HG03025 (cell line): ENCODE measurements around the gene PLXNC1.

Experiments
- ATAC-seq: cut with Tn5 transposase; IDR thresholded peaks from one replicate; pipeline ENCODE4 v1.9.1; 2021; ENCODE audit warnings: mild to moderate bottlenecking, moderate library complexity; ENCODE audit not compliant: unreplicated experiment, low FRiP score

The PLXNC1 gene

GRCh38 chr12:94202245-94203180 is 54.1 kb downstream of the PLXNC1 start:
- no peak for ATAC-seq

- ATAC-seq: no peak
Measured at GRCh38 chr12:94203181-94203546, 54.8 kb downstream of the PLXNC1 start.

GRCh38 chr12:94203796-94204195 is 55.4 kb downstream of the PLXNC1 start:
- no peak for ATAC-seq

DNA sequence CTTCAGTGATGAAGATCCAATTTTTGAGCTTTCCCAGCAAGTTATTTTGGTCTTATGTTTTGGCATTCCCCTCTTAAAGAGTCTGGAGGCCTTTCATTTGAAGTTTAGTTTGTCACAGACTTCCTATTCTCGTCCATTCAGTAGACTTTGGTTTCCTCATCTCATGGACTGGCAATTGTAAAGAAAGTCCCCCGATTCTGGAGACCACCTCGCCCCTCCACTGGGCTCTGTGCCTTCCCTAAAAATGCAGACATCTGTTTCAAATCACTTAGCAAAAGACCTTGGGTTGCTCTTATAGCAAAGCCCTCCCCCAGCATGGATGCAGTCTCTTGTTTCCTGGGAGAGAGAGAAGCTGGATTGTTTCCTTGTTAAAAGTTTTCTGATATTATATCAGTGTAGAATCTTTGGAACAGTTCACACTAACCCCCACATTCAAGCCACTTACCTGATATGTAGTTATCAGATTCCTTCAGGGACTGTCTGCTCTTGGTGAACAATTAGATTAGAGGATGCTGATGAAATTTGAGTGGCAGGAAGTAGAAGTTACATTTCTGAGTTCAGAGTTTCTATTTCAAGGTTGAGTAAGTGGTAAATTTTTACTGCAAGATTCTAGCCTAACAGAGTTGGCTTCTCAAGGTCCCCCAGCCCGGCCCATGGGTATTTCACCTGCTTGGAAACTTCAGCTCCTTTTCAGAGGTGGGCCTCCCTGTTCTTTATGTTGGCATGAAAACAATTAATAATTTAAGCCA is 56.3 kb downstream of the PLXNC1 start:
- ATAC-seq: no peak

GRCh38 chr12:94205822-94206221 is 57.4 kb downstream of the PLXNC1 start:
- no peak for ATAC-seq

DNA sequence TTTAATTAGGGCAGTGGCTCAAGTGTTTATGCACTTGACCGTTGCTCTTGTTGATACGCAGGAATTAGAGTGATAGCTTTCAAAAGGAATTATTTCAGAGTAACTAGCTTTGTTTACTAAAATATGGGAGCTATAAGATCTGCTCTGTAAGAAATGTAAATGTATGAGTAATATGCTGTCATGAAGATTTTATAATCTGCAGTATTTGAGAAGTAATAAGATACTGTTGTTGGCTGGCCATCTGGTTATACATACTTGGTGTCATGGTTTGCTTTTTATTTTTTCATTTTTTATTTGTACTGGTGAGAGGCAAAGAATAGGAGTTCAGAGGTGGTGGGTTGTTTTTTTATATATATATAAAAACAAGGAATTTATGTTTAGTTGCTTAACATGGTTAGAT is 58.5 kb downstream of the PLXNC1 start:
- ATAC-seq: no peak

- ATAC-seq: no peak
Measured at GRCh38 chr12:94207467-94207848, 59.1 kb downstream of the PLXNC1 start.

DNA sequence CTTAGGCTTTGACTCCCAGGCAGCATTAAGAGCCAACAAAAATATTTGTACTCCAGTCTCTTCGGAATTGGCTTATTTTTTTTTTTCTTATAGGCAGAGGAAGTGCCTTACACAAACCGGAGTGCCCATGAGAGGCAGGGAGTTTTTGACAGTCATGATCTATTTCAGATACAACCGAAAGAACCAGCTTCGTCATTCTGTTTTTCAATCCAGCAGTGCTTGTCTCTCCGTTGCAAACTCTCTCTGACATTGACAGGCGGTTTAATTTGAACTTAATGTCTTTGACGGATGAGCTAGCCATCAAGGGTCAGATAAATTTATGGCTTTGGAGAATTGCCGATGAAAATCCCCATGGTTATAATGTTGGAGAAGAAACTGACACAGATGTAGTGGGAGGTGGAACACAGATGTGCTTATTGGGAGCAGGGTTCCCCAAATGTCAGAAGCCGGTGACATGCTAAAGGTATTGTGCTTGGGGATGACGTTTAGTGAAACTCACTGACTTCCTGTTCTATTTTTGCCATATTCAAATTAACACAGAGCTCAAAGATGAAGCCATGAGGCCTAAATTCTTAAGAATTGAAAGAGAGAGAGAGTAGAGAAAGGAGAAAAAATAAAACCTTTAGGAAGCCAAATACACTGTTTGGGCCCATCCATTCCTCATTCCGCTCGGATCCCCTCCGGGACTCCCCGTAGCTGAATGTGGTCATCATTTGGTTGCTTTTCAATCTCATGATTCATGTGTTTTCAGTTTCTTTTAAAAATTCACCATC is 59.7 kb downstream of the PLXNC1 start:
- ATAC-seq: peak; percentile 83

DNA sequence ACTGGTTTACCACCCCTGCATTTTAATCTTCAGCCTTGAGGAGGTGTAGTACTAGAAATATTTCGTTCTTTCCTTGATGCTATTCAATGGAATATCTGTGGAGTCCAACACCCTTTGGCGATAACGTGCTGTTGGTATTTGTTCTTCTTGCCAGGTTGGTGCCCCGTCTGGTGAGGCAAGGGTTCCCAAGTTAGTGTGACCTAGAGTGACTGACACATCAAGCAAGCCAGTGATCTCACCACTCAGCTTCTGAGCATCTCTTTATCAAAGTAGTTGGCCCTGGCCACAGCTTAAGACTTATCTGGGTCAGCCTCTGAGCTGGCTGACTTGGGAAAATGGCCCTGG is 60.2 kb downstream of the PLXNC1 start:
- peak; percentile 34 for ATAC-seq

DNA sequence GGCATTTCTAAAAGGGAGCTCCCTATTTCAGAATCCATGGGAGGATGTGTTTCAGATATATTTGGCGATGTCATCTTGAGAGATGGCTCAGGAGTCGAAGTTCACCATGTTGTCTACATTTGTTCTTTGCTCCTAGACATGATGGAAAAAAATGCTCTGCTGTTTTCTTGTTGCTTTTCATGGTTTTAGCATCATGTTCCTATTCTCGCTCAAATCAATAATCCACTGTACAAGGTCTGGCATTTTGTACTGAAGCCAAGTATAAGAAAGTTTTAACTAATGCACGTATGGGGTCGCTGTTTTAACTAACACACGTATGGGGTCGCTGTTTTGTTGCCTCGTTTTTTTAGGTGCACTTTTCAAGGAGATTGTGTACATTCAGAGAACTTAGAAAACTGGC is 60.9 kb downstream of the PLXNC1 start:
- no peak for ATAC-seq

DNA sequence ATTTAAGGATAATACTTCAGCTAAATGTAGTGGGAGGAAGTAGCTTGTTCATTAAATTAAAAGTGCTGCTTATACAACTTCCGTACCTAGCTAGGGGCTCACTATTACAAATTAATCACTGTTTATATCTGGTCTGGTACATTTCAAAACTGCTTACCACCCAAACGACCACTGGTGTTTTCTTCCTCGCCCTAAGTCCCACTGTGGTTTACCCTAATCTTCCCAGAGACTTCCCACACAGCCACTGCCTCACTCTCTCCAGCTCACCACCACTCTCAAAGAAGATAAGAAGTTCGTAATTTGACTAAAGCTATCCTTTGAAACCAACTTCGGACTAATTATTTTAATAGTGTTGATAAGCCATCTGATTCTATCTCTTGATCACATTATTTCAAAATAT is 62.6 kb downstream of the PLXNC1 start:
- ATAC-seq: no peak

GRCh38 chr12:94218233-94218632 is 69.9 kb downstream of the PLXNC1 start:
- ATAC-seq: no peak

DNA sequence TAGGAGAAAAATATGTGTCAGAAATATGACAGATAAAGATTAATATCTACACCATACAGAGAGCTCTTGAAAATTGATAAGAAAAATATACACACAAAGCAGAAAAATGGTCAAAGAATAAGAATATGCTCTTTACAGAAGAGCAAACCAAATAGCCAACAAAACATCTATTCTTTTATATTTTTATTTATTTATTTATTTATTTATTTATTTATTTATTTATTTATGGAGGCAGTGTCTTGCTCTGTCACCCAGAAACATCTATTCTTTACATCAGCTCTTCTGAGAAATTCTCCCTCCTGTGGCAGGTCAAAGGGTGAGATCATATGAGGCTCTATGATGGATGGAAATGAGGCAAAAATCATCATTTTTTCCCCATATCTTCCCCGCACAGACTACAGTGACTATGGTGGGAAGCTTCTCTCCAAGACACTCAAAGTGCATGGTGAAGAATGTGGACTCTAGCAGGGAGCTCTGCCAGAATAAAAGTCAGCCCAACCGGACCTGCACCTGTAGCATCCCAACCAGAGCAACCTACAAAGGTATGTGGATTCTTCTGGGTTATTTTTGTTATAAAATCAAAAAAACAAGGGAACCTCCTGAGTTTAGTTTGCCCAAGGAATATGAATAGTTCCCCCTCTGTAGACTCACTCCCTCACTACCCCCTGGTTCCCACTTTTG is 71.4 kb downstream of the PLXNC1 start:
- no peak for ATAC-seq

DNA sequence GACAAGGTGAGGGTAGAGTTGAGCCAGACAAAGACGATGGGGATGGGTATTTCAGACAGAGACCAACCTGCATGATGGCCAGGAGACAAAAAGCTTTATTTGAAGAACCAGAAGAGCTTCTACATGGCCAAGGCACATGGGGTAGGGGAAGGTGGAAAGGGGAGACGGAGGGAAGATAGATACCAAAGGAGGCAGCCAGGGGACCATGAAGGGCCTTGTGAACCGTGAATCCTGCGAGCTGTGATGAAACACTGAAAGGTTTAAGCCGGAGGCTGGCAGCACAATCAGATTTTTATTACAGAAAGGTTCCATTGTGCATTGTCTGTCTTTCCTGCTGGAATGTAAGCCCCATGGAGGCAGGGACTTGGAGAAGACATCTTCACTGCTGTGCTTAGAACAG is 72.4 kb downstream of the PLXNC1 start:
- ATAC-seq: no peak

GRCh38 chr12:94222351-94223084 is 74.1 kb downstream of the PLXNC1 start:
- ATAC-seq: no peak

- ATAC-seq: no peak
Measured at GRCh38 chr12:94223842-94224241, 75.5 kb downstream of the PLXNC1 start.

DNA sequence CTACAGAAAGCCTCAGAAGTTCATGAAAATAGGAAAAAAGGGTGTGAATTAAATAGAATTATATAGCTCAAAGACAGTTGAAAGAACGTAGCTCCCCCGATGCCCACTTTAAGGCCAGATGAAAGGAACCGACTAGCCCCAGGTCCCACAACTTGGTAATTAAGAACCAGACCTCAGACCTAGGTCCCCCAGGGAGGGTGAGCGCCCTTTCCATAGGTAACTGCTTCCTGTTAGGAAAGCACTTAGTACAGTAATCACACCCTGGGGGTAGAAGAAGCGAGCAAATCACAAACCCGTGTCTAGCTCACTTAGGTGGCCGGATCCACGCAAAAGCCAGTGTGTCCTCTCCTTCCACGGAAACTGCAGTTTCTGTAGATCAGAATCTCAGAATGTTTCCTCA is 77.1 kb downstream of the PLXNC1 start:
- no peak for ATAC-seq

DNA sequence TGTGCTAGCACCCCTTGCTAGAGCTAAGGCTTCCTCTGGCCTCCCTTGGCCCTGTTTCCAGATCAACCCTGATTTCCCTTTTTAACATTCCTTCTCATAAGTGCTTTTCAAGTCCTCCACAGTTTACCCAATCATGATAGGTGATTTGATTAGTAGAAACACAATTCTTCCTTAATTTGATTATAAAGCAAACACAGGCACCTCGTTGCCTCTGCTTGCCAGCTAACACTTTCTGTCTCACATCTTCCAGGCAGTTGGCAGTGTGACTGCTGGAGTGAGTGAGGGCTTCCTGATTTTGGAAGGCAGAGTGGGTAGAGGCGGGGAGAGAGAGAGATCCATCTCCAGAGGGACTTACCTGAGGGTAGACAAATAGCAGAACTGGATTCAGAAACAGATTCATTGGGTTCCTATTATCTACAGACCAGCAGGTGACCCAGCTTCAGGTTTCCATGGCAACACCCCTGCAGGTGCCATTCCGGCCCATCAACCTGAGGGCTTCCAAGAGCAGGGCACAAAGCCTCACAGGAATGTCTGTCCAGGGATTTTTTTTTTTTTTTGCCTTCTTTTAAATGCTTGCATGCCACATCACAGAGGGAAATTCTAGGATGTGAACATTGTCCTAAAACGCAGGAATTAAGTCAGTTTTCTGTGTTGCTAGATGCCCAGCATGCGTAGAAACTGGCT is 77.7 kb downstream of the PLXNC1 start:
- ATAC-seq: no peak

DNA sequence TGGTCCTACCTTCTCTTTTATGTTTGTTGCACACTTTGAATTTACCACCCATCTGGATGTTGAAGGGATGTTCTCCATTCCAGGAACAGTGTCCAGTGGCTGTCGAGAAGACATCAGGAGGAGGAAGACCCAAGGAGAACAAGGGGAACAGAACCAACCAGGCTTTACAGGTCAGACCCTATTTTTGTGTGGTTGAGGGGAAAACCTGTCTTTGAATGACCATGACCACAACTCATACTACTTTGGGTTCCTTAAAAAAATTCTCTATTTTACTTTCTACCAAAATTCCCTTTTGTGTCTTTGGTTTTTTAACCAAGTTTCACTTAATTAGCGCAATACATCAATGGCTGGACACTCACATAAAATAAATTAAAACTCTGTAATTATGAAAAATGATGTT is 78.7 kb downstream of the PLXNC1 start:
- no peak for ATAC-seq
